Sigmoid colon (tissue), 4 donors: ENCODE data around the gene RHBDD3.

Source experiments
- CTCF ChIP-seq, 4 experiments: fragments of 450-650 bp in 3 of 4; fragments of 200-600 bp in 1 of 4; IDR thresholded peaks; one replicate each; pipeline ENCODE4 v1.5.1; 2016 to 2019; ENCODE audit warnings: antibody characterized with exemption in 4 of 4, mild to moderate bottlenecking in 3 of 4, moderate library complexity in 2 of 4
- EP300 ChIP-seq, 4 donors: sonication (generic); formaldehyde crosslinking; IDR thresholded peaks; one replicate each; pipeline ENCODE4 v1.6.1; 2017; ENCODE audit warnings: antibody characterized with exemption in 4 of 4
- POLR2A ChIP-seq, 2 donors: fragments of 450-650 bp; IDR thresholded peaks; one replicate each; pipeline ENCODE4 v1.6.1; 2016; ENCODE audit warnings: antibody characterized with exemption in 2 of 2, mild to moderate bottlenecking in 2 of 2, moderate library complexity in 2 of 2
- POLR2AphosphoS5 ChIP-seq, 4 donors: sonication (generic); formaldehyde crosslinking; IDR thresholded peaks; one replicate each; pipeline ENCODE4 v1.6.1; 2017; ENCODE audit warnings: antibody characterized with exemption in 4 of 4

GRCh38 chr22:29265929-29266328 is 1.9 kb downstream of the RHBDD3 start:
- TF ChIP-seq CTCF (IDR thresholded peaks at IDR 0.05) (no peak), POLR2AphosphoS5 (IDR thresholded peaks at IDR 0.05) (no peak), POLR2A (IDR thresholded peaks at IDR 0.05) (no peak), EP300 (IDR thresholded peaks at IDR 0.05) (no peak)
